Mucosa of gallbladder (tissue), 1 donor: ENCODE measurements around the gene PLXNA3. TPM values are rescaled to one million over a fixed set of nuclear protein-coding genes. Genes with fewer than 3 reads are reported as not detected.
"Not testable (repeated sequence)": the region's sequence is repeated elsewhere in the genome, so short reads cannot be mapped to it uniquely, and the experiment has no call there.

Experiments
- DNase-seq: peaks from one replicate; pipeline ENCODE4 v3.0.0-alpha.2; 2020; ENCODE audit warnings: low spot score
- total RNA-seq: library from RNA; stranded (reverse); gene quantifications from one replicate; pipeline ENCODE4 v1.2.1, GENCODE V29; 2021
- donor health status: DM: no; HTN: no; CAD: no.

PLXNA3 gene
- total RNA-seq, 1 donor from 2014 or later, result 75.6 TPM

GRCh38 chrX:154478728-154479622 lies 20.9 kb downstream of the PLXNA3 start, which contains the start of gene LAGE3:
TSS of gene LAGE3 (minus strand) at chrX:154479281. CDS start at chrX:154478915, 366 bp downstream.
- DNase-seq, result peak; percentile 94

- no peak for DNase-seq
Observed at GRCh38 chrX:154481195-154481594, 23.1 kb downstream of the PLXNA3 start.

GRCh38 chrX:154481911-154482601 lies 24.0 kb downstream of the PLXNA3 start:
- DNase-seq, result no peak

GRCh38 chrX:154482786-154483185 lies 24.7 kb downstream of the PLXNA3 start:
- DNase-seq, result no peak

GRCh38 chrX:154483325-154483724 lies 25.2 kb downstream of the PLXNA3 start:
- no peak for DNase-seq

GRCh38 chrX:154484255-154485149 lies 26.4 kb downstream of the PLXNA3 start:
- DNase-seq, result no peak

GRCh38 chrX:154485150-154486051 lies 27.3 kb downstream of the PLXNA3 start:
- no peak for DNase-seq

- no peak for DNase-seq
Observed at GRCh38 chrX:154486052-154486395, 27.9 kb downstream of the PLXNA3 start.

GRCh38 chrX:154486396-154487207 lies 28.5 kb downstream of the PLXNA3 start, which contains the start of gene UBL4A:
TSS of gene UBL4A (minus strand) at chrX:154486615. CDS start at chrX:154486584, 31 bp downstream.
- peak; percentile 41 for DNase-seq

GRCh38 chrX:154487518-154488290 lies 29.6 kb downstream of the PLXNA3 start:
- DNase-seq, result no peak

GRCh38 chrX:154488336-154489075 lies 30.4 kb downstream of the PLXNA3 start:
- DNase-seq, result no peak

GRCh38 chrX:154489182-154489581 lies 31.1 kb downstream of the PLXNA3 start:
- no peak for DNase-seq

- no peak for DNase-seq
Observed at GRCh38 chrX:154490021-154490413, 31.9 kb downstream of the PLXNA3 start.

GRCh38 chrX:154490414-154491083 lies 32.5 kb downstream of the PLXNA3 start, which contains the start of gene SLC10A3:
TSS of gene SLC10A3 (minus strand) at chrX:154490629. CDS start at chrX:154488940, 1,689 bp downstream.
- DNase-seq, result peak; percentile 93

GRCh38 chrX:154494715-154495114 lies 36.6 kb downstream of the PLXNA3 start:
- DNase-seq, result no peak

GRCh38 chrX:154495472-154495922 lies 37.4 kb downstream of the PLXNA3 start:
- DNase-seq, result no peak

- not testable (repeated sequence) for DNase-seq
Observed at GRCh38 chrX:154496591-154497137, 38.6 kb downstream of the PLXNA3 start.
